H1 (cell line): ENCODE data around the gene TBCB. TPM values are rescaled to one million over a fixed set of nuclear protein-coding genes. Genes with fewer than 3 reads are reported as not detected.

ENCODE experiments used
- CTCF ChIA-PET: fragments of 300-600 bp; sonication (Branson Sonifier 250); formaldehyde crosslinking; loops from one replicate; lab custom pipeline; 2021; ENCODE audit not compliant: partially characterized antibody; lab: Charles Lee
- POLR2A ChIA-PET: fragments of 300-600 bp; sonication (Branson Sonifier 250); formaldehyde crosslinking; loops from one replicate; lab custom pipeline; 2021; ENCODE audit warnings: inconsistent platforms; ENCODE audit not compliant: partially characterized antibody; lab: Charles Lee
- DNase-seq, 2 experiments: peaks; one replicate each; pipeline versions ENCODE4 v3.0.0 to v3.0.0-alpha.2; 2010 to 2022; ENCODE audit warnings: low spot score in 2 of 2, low read depth in 1 of 2, mixed read lengths in 1 of 2
- FAIRE-seq: peaks from 2 replicates; lab custom pipeline; 2011; peaks lifted over from hg19 to GRCh38; lab: Jason Lieb, UNC
- H2AFZ ChIP-seq: 2 replicates; pipeline ENCODE4 v1.8.1; 2012; ENCODE audit warnings: low read length, inconsistent platforms
- H2AK5ac ChIP-seq: 2 replicates; pipeline ENCODE4 v1.6.1; 2013; ENCODE audit warnings: low read depth, low read length
- H2BK120ac ChIP-seq: replicated peaks from 2 replicates; pipeline ENCODE3; 2013; ENCODE audit warnings: low read depth, low read length, inconsistent platforms
- H2BK12ac ChIP-seq: 2 replicates; pipeline ENCODE4 v1.6.1; 2013; ENCODE audit warnings: low read depth, low read length
- H2BK15ac ChIP-seq: 2 replicates; pipeline ENCODE4 v1.6.1; 2013; ENCODE audit warnings: low read length
- H2BK20ac ChIP-seq: 2 replicates; pipeline ENCODE4 v1.6.1; 2013; ENCODE audit warnings: low read length
- H2BK5ac ChIP-seq: 2 replicates; pipeline ENCODE4 v1.6.1; 2013; ENCODE audit warnings: low read depth, low read length
- H3K14ac ChIP-seq: 2 replicates; pipeline ENCODE4 v1.6.1; 2013; ENCODE audit warnings: inconsistent platforms; ENCODE audit not compliant: insufficient read length
- H3K18ac ChIP-seq: 2 replicates; pipeline ENCODE4 v1.6.1; 2013; ENCODE audit warnings: low read length; ENCODE audit errors: extremely low read depth
- H3K23ac ChIP-seq: 2 replicates; pipeline ENCODE4 v1.6.1; 2013; ENCODE audit warnings: inconsistent platforms; ENCODE audit not compliant: insufficient read length
- H3K23me2 ChIP-seq: 2 replicates; pipeline ENCODE4 v1.6.1; 2013; ENCODE audit warnings: low read depth, low read length
- H3K27ac ChIP-seq: 2 replicates; pipeline ENCODE4 v1.6.1; 2011; ENCODE audit warnings: low read depth, low read length, inconsistent platforms
- H3K27me3 ChIP-seq, 4 experiments: replicated peaks in 1 of 4; 1 replicate in 1 of 4; 2 replicates in 3 of 4; pipeline versions ENCODE4 v1.6.1 to v1.8.1; 2011 to 2013; ENCODE audit warnings: low read length in 3 of 4, mild to moderate bottlenecking in 3 of 4, inconsistent platforms in 2 of 4, mixed read lengths in 2 of 4, moderate library complexity in 1 of 4; ENCODE audit not compliant: control insufficient read depth in 3 of 4, insufficient read depth in 3 of 4; ENCODE audit errors: extremely low read depth in 1 of 4
- H3K36me3 ChIP-seq, 4 experiments: 2 replicates each; pipeline versions ENCODE4 v1.6.1 to v1.8.1; 2011 to 2013; ENCODE audit warnings: mild to moderate bottlenecking in 4 of 4, low read length in 3 of 4, moderate library complexity in 2 of 4, control low read depth in 1 of 4, inconsistent platforms in 1 of 4; ENCODE audit not compliant: insufficient read depth in 4 of 4, control insufficient read depth in 2 of 4
- H3K4ac ChIP-seq: replicated peaks from 2 replicates; pipeline ENCODE3; 2013; ENCODE audit warnings: low read length, low read depth, mixed read lengths, inconsistent platforms; ENCODE audit not compliant: insufficient read length
- H3K4me1 ChIP-seq, 4 experiments: replicated peaks in 1 of 4; 1 replicate in 1 of 4; 2 replicates in 3 of 4; pipeline versions ENCODE4 v1.6.1 to v1.8.1; 2011 to 2013; ENCODE audit warnings: low read length in 3 of 4, inconsistent platforms in 2 of 4, mixed read lengths in 1 of 4; ENCODE audit not compliant: insufficient read depth in 4 of 4, control insufficient read depth in 3 of 4
- H3K4me2 ChIP-seq, 2 experiments: 2 replicates each; pipeline versions ENCODE4 v1.6.1 to v1.8.1; 2011 to 2013; ENCODE audit warnings: low read depth in 2 of 2, low read length in 2 of 2, control low read depth in 1 of 2, inconsistent platforms in 1 of 2, mild to moderate bottlenecking in 1 of 2; ENCODE audit not compliant: insufficient read depth in 1 of 2
- H3K4me3 ChIP-seq, 4 experiments: fragments of 200-600, 300-600 bp in 1 of 4; sonication (generic), shearing (Covaris generic), sonication (Bioruptor Twin) in 1 of 4; 2 replicates each; pipeline versions ENCODE4 v1.5.1 to v1.8.1; 2011 to 2016; ENCODE audit warnings: low read length in 4 of 4, low read depth in 3 of 4, control low read depth in 2 of 4, inconsistent platforms in 2 of 4, mild to moderate bottlenecking in 2 of 4, mixed read lengths in 1 of 4, moderate library complexity in 1 of 4; ENCODE audit not compliant: insufficient read depth in 2 of 4; ENCODE audit errors: extremely low read depth in 1 of 4
- H3K56ac ChIP-seq: replicated peaks from 2 replicates; pipeline ENCODE3; 2013; ENCODE audit warnings: low read depth, mild to moderate bottlenecking, mixed read lengths, low read length, inconsistent platforms; ENCODE audit not compliant: insufficient read length
- H3K79me1 ChIP-seq: 2 replicates; pipeline ENCODE4 v1.6.1; 2013; ENCODE audit warnings: low read depth, low read length, control low read depth
- H3K79me2 ChIP-seq, 2 experiments: 2 replicates each; pipeline versions ENCODE4 v1.6.1 to v1.8.1; 2012 to 2013; ENCODE audit warnings: low read length in 2 of 2, mild to moderate bottlenecking in 2 of 2, inconsistent platforms in 1 of 2; ENCODE audit not compliant: insufficient read depth in 2 of 2, control insufficient read depth in 1 of 2
- H3K9ac ChIP-seq, 4 experiments: replicated peaks in 1 of 4; 1 replicate in 1 of 4; 2 replicates in 3 of 4; pipeline versions ENCODE4 v1.6.1 to v1.8.1; 2011 to 2013; ENCODE audit warnings: low read depth in 3 of 4, low read length in 3 of 4, control low read depth in 2 of 4, mild to moderate bottlenecking in 2 of 4, moderate library complexity in 2 of 4, inconsistent platforms in 1 of 4; ENCODE audit errors: extremely low read depth in 1 of 4
- H3K9me3 ChIP-seq, 2 experiments: 2 replicates each; pipeline versions ENCODE4 v1.6.1 to v1.8.1; 2012 to 2013; ENCODE audit warnings: mild to moderate bottlenecking in 2 of 2, moderate library complexity in 2 of 2, control low read depth in 1 of 2, inconsistent platforms in 1 of 2, low read depth in 1 of 2, low read length in 1 of 2, mixed read lengths in 1 of 2; ENCODE audit not compliant: insufficient read depth in 2 of 2
- H4K20me1 ChIP-seq, 2 experiments: replicated peaks in 1 of 2; 2 replicates each; pipeline versions ENCODE3 to v1.8.1; 2011 to 2013; ENCODE audit warnings: inconsistent platforms in 2 of 2, low read length in 2 of 2, mild to moderate bottlenecking in 1 of 2; ENCODE audit not compliant: insufficient read depth in 2 of 2, control insufficient read depth in 1 of 2
- H4K5ac ChIP-seq: 2 replicates; pipeline ENCODE4 v1.6.1; 2013; ENCODE audit warnings: low read length, low read depth, mixed read lengths, inconsistent platforms; ENCODE audit not compliant: insufficient read length
- H4K8ac ChIP-seq: 2 replicates; pipeline ENCODE4 v1.8.0; 2013; ENCODE audit warnings: mild to moderate bottlenecking, moderate library complexity, low read length, inconsistent platforms; ENCODE audit not compliant: insufficient read depth; ENCODE audit errors: extremely low read depth
- H4K91ac ChIP-seq: replicated peaks from 2 replicates; pipeline ENCODE3; 2013; ENCODE audit warnings: low read length, mixed read lengths, inconsistent platforms; ENCODE audit not compliant: insufficient read length
- ASH2L ChIP-seq: fragments of 200-600, 300-600 bp; sonication (generic); IDR thresholded peaks from one replicate; pipeline ENCODE4 v1.7.1; 2017; ENCODE audit warnings: low read length
- ATF3 ChIP-seq: IDR thresholded peaks from 2 replicates; pipeline ENCODE4 v1.6.1; 2011; ENCODE audit warnings: low read depth, mild to moderate bottlenecking, low read length; ENCODE audit not compliant: insufficient read depth
- BACH1 ChIP-seq: IDR thresholded peaks from 2 replicates; pipeline ENCODE4 v1.6.1; 2012; ENCODE audit warnings: low read length, improper control_type of control experiment
- CBX5 ChIP-seq: fragments of 300-800, 300-1000 bp; sonication (generic); IDR thresholded peaks from 2 replicates; pipeline ENCODE4 v1.7.1; 2016; ENCODE audit warnings: antibody characterized with exemption, low read length, low read depth
- CBX8 ChIP-seq: fragments of 300-800, 300-1000 bp; sonication (generic); IDR thresholded peaks from 2 replicates; pipeline ENCODE4 v1.7.1; 2016; ENCODE audit warnings: low read depth, low read length, borderline replicate concordance
- E2F6 ChIP-seq: IDR thresholded peaks from 2 replicates; pipeline ENCODE4 v1.6.1; 2012; ENCODE audit warnings: inconsistent platforms
- HDAC6 ChIP-seq: IDR thresholded peaks from one replicate; pipeline ENCODE4 v1.7.1; 2012; ENCODE audit warnings: low read depth, mild to moderate bottlenecking, inconsistent platforms, low read length, moderate library complexity
- KDM5A ChIP-seq: fragments of 200-600 bp; IDR thresholded peaks from 2 replicates; pipeline ENCODE4 v1.7.1; 2012; ENCODE audit warnings: mild to moderate bottlenecking, low read length, inconsistent platforms, mixed read lengths
- NANOG ChIP-seq: IDR thresholded peaks from 2 replicates; pipeline ENCODE4 v1.6.1; 2011; ENCODE audit warnings: low read length, low read depth, mild to moderate bottlenecking, inconsistent platforms; ENCODE audit not compliant: insufficient read depth, poor library complexity, severe bottlenecking
- NRF1 ChIP-seq: IDR thresholded peaks from 2 replicates; pipeline ENCODE4 v1.6.1; 2011; ENCODE audit warnings: mild to moderate bottlenecking, low read depth, low read length, improper control_type of control experiment
- POLR2A ChIP-seq, 2 experiments: IDR thresholded peaks; 1 replicate in 1 of 2; 2 replicates in 1 of 2; pipeline ENCODE4 v1.6.1; 2011; ENCODE audit warnings: low read depth in 2 of 2, low read length in 2 of 2, mild to moderate bottlenecking in 2 of 2; ENCODE audit errors: control extremely low read depth in 1 of 2
- RXRA ChIP-seq: IDR thresholded peaks from 2 replicates; pipeline ENCODE4 v1.6.1; 2011; ENCODE audit warnings: low read depth, mild to moderate bottlenecking, low read length, moderate library complexity; ENCODE audit not compliant: insufficient read depth
- ZNF274 ChIP-seq: IDR thresholded peaks from 2 replicates; pipeline ENCODE4 v1.7.0; 2012; ENCODE audit warnings: low read length, borderline replicate concordance; ENCODE audit errors: extremely low read depth
- WGBS, 2 experiments: shearing (Covaris generic) in 1 of 2; methylation state at CpG; one replicate each; pipeline versions ENCODE4 v1.1.6 to v1.1.7; 2013 to 2015; ENCODE audit warnings: low lambda C conversion rate in 2 of 2, mixed read lengths in 2 of 2, inconsistent platforms in 1 of 2, low coverage in 1 of 2, missing lambda C conversion rate in 1 of 2; ENCODE audit not compliant: insufficient replicate concordance in 2 of 2, insufficient coverage in 1 of 2, insufficient read length in 1 of 2; ENCODE audit errors: extremely low coverage in 1 of 2, missing lambda C conversion rate in 1 of 2; 5-methylcytosine and 5-hydroxymethylcytosine counted together
- polyA plus RNA-seq, 7 experiments: library from polyadenylated mRNA; depleted of rRNA in 3 of 7; stranded (reverse) in 5 of 7; unstranded in 2 of 7; fragments of >200 nt in 5 of 7; fragments of 200-250 nt in 2 of 7; gene quantifications; 1 replicate in 5 of 7; 2 replicates in 1 of 7; 4 replicates in 1 of 7; pipeline versions ENCODE4 v1.2.1 to v1.2.3, GENCODE V29; 2011 to 2013; ENCODE audit warnings: missing spikeins in 2 of 7, mixed read lengths in 2 of 7
- total RNA-seq: library from RNA; stranded (reverse); fragmentation: NEBNext Ultra II Directional; extraction: Animal tissue kit (Norgen Biotek cat#: 25700); gene quantifications from 2 replicates; pipeline ENCODE4 v1.2.1, GENCODE V29; 2021

The TBCB gene
- total and polyA plus RNA-seq, 2 of the 8 experiments (the other 6 are each of a cell fraction or from before 2014, with no cell fraction given): 153 to 286 TPM

DNA sequence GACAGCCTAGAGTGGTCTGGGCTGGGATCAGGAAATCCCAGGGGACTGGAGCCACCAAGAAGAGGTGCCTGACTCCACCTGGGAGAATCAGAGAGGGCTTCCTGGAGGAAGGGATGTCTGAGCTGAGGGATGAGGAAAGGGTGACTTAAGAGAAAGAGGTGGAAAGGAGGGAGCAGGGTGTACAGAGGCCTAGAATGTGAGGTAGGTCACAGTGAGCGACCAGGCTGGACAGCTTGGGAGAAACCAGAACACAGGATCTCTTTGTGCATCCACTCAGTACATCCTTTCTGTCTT lies 1.0 kb downstream of the TBCB start:
- FAIRE-seq: no peak
- H2BK120ac ChIP-seq: no peak overlapping the region
- H3K14ac ChIP-seq: no peak overlapping the region
- no peak overlapping the region for H3K23ac ChIP-seq
- H3K4me1 ChIP-seq: peaks cover 4 to 21% (median 11%) of the 10 kb centered on the region in 4 experiments
- no peak overlapping the region for H2BK20ac ChIP-seq
- no peak overlapping the region for H2BK5ac ChIP-seq
- H2AFZ ChIP-seq: no peak overlapping the region
- no peak for DNase-seq
- peaks cover 3 to 9% of the 10 kb centered on the region in 2 experiments for H4K20me1 ChIP-seq
- no peaks in the 10 kb centered on the region for H3K9me3 ChIP-seq
- peak overlapping the region; percentile 64 to 76 for H3K4me2 ChIP-seq
- peaks cover 4 to 24% (median 12%) of the 10 kb centered on the region in 4 experiments; a peak in 5 of 8 replicates for H3K36me3 ChIP-seq
- no peak overlapping the region for H3K56ac ChIP-seq
- ChIA-PET CTCF (interaction anchor here (2.8 kb wide), 1 partner anchor 11 kb away, joined by 14 read pairs; no protein-coding TSS in a partner anchor), POLR2A (interaction anchor here (2.5 kb wide), 1 partner anchor 11 kb away, joined by 27 read pairs; no protein-coding TSS in a partner anchor)
- 83% methylated on average over 1 of the region's 1 CpG; no CpG with 5 or more reads in 1 of the 2 experiments for WGBS, 2 experiments
- H3K23me2 ChIP-seq: peaks cover 10% of the 10 kb centered on the region
- H3K4me3 ChIP-seq: peak overlapping the region; percentile 67 to 89 (median 71); a peak in 7 of 8 replicates
- H4K8ac ChIP-seq: no peak overlapping the region
- no peak overlapping the region for H2BK12ac ChIP-seq
- no peak overlapping the region for H4K5ac ChIP-seq
- H2BK15ac ChIP-seq: no peak overlapping the region
- no peak overlapping the region for H3K27ac ChIP-seq
- peaks cover 15% of the 10 kb centered on the region for H3K79me1 ChIP-seq
- no peaks in the 10 kb centered on the region for H3K27me3 ChIP-seq
- no peak overlapping the region for H3K18ac ChIP-seq
- H4K91ac ChIP-seq: no peak overlapping the region
- H3K9ac ChIP-seq: peak overlapping the region in 2 of 4 experiments; percentile 26 to 42; a peak in 2 of 7 replicates
- H3K4ac ChIP-seq: no peak overlapping the region
- H3K79me2 ChIP-seq: peaks cover 0 to 9% of the 10 kb centered on the region in 2 experiments; a peak in 1 of 4 replicates
- no peak overlapping the region for H2AK5ac ChIP-seq
- no peak for TF ChIP-seq CBX8
- no peak for TF ChIP-seq NRF1
- TF ChIP-seq ASH2L: no peak
- no peak for TF ChIP-seq ZNF274
- TF ChIP-seq E2F6: no peak
- TF ChIP-seq RXRA: no peak
- no peak for TF ChIP-seq CBX5
- no peak for TF ChIP-seq BACH1
- TF ChIP-seq ATF3: no peak
- TF ChIP-seq NANOG: no peak
- no peak for TF ChIP-seq POLR2A (IDR thresholded peaks at IDR 0.05; ENCODE audit: control extremely low read depth in 1 of 2, low read depth in 2 of 2, low read length in 2 of 2)
- TF ChIP-seq KDM5A: no peak
- TF ChIP-seq HDAC6: no peak
